Activated CD4-positive, alpha-beta T cell treated with anti-CD3 and anti-CD28 coated beads for 1 hour (primary cell): ENCODE results near the gene LGMN.
"Not testable (repeated sequence)": the region's sequence is repeated elsewhere in the genome, so short reads cannot be mapped to it uniquely, and the experiment has no call there.

Source experiments
- DNase-seq: peaks from one replicate; pipeline ENCODE4 v3.0.0-alpha.2; 2020

LGMN gene

DNA sequence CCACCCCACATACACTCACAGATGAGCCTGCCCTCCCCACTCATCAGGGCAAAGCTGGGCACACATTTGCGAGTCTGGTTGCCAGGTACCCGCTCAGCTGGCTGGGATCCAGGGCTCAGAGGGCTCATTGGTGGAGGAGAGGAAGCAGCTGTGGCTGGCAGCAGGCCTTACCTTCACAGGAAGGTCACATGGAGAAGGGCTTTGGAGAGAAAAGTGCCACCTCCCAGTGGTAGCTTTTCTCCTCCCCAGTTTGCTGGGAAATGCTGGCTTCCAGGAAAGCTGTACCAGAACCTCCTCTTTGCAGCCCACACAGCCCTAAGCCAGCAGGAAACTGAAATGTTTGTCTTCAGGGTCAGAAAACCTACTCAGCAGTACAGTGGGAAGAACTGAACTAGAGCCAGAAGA lies 55.6 kb downstream of the LGMN start:
- no peak for DNase-seq

- DNase-seq, result no peak
These were observed 58.0 kb downstream of the LGMN start for GRCh38 chr14:92690171-92691011.

DNA sequence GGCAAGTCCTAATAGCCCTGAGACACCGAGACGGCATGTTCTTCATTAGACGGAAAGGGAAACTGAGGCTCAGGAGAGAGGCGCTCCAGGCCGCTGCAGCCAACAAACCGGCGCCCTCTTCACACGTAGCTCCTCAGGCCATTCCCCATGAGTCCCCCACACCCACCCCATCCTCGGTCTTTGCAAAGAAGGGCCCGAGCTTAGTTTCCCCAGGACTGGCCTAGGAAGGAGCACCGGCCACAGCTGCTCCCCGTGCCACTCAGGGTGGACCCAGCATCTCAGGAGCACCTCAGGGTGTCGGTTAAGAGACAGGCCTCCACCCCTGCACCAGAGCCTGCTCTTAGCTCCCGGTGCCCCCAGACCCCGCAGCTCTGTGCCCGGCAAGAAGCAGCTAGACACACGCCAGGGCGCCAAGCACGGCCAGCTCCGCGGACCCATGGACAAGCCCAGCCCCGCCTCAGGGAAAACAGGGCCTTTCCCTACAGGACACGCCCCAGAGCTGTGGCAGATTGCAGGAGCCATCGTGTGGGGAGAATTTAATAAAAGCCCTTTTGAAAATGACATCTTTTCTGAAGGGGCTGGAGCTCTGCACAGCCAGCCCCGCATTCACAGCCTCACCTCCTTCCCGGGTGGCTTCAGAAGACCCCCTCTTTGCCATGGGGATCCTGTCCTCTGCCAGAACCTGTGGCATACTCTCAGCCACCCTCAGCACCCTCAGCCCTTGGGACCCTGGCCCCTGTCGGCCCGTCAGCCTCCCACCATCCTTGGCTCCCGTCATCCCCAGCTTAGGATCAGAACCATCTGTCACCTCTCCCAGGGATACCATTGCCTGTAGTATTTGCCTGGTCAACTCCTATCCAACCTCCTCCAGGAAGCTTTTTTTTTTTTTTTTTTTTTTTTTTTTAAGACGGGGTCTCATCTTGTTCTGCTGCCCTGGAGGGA lies 59.7 kb downstream of the LGMN start:
- no peak for DNase-seq

GRCh38 chr14:92687681-92688433 lies 60.6 kb downstream of the LGMN start:
- DNase-seq, result no peak

DNA sequence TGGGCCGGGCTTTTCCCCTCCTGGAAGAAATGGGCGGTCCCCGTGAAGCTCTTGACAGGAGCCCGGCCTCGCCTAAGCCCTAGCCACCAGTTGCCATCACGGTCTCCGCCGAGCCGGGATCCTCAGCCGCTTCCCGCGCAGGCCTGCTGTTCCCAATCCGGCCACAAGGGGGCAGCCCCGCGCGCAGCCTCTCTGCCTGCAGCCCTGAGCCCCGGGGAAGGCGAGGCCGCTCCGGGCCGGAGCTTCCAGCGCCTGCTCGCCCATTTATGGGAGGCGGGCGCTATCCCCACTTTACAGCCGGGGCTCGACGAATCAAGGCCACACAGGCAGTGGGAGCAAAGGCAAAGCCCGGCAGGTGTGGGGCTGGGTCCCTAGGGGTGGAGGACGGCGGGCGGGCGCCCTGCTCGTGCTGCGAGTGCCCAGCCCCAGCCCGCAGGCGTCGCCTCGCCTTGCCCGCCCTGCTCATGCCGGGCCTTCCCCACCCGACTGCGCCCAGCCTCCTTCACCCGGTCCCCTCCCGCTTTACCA lies 61.5 kb downstream of the LGMN start:
- peak; percentile 43 for DNase-seq

- no peak for DNase-seq
These were observed 62.0 kb downstream of the LGMN start for GRCh38 chr14:92686411-92686899.

DNA sequence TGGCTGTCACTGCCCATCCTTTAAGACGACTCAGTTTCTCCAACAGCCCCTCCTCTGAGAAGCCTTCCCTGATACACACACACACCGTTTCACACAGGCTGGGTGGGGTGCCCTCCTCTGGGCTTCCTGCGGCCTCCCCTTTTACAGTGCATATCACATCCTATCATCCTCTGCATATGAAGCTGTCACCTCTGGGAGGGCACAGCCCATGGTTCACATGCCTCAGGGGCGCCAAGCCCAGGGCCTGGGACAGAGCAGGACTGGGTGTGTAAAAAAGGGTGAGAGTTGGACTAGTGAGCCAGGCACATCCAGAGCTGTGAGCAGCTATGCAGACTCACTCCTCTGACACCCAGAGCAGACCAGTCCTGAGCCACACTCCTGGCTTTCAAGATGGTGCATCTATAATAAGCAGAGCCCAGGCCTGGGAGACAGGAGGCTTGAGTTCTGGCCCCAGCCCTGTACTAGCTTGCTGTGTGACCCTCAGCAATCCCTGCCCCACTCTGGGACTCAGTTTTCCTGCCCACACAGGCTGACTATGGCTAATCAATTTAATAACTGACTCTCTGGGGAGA lies 62.6 kb downstream of the LGMN start:
- no peak for DNase-seq

GRCh38 chr14:92684801-92685560 lies 63.4 kb downstream of the LGMN start:
- DNase-seq, result no peak

DNA sequence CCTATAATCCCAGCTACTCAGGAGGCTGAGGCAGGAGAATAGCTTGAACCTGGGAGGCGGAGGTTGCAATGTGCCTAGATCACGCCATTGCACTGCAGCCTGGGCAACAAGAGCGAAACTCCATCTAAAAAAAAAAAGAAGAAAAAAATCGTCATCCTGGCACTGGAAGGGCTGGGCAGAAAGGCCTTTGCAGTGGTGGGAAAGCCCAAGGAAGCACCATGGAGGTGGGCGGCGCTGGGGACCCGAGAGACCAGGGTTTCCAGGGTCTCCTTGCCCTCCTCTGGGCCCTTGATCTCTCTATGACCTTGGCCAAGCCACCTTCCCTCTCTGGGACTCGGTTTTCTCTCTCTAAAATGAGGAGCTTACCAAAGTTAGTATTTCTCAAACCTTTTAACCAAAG lies 65.4 kb downstream of the LGMN start:
- DNase-seq, result no peak

DNA sequence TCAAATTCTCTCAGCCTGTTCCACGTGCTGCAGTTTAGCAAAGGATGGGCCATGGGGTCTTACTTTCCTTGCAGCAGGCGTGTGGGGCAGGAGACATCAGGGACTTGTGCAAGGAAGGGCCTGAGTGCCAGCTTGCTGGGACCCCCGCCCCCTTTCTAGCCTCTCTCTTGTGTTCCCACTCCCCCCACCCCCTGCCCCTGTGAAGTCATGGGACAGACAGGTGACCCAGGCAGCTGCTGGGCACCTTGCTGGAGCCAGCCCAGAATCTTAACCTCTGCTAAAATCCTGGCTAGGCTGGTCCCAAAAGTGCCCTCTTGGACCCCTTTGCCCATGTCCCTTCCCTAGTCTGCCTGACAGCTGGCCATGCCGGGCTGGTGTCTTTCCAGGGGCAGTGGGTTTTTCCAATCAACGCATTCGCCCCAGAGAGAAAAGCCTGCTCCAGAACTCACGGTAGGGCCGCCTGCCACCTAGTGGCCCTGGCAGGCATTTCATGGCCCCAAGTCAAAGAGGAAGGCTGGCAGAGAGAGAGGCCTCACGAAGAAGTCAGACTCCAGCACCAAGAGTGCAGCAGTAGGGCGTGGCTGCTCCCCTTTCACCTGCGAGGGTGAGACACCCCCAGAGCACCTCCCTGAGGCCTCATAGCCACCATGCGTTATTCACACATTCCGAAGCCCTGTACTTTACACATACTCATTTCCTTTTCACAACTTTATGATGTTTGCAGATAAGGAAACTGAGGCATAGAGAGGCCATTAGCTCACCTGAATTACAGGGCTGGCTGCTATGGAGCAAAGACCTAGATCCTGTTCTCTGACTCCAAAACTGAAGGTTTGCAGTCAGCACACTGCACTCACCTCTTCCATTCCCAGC lies 67.4 kb downstream of the LGMN start:
- DNase-seq, result peak; percentile 61

DNA sequence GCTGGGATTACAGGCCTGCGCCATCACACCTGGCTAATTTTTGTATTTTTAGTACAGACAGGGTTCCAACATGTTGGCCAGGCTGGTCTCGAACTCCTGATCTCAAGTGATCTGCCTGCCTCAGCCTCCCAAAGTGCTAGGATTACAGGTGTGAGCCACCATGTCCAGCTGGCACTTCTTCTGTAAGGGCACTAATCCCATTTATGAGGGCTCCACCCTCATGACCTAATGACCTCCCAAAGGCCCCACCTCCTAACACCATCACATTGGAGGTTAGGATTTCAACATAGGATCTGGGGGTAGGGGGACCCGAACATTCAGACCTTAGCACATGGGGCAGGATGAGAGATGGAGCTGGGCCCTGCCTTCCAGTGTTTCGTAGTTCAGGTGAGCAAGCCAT lies 68.1 kb downstream of the LGMN start:
- not testable (repeated sequence) for DNase-seq

- DNase-seq, result no peak
These were observed 69.2 kb downstream of the LGMN start for GRCh38 chr14:92679246-92679645.

DNA sequence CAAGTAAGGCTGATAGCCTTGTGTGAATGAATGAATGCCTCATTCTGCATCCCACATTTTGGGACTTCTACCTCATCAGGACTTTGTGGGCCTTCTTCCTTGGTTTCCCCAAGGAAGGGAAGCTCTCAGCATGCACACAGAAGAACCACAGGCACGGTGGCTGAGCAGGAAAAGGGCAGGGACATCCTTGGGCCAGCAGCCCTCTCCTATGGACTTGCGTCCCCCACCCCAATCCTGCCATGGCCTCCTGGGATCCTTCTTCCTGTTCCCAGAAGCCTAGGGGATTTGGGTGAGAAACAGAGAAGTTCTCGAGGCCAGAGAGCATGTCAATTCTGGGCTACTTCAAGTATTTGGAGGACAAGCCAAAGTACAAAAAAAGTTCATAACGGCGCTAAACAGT lies 69.7 kb downstream of the LGMN start:
- no peak for DNase-seq

- DNase-seq, result no peak
These were observed 70.5 kb downstream of the LGMN start for GRCh38 chr14:92677955-92678354.

- DNase-seq, result no peak
These were observed 71.2 kb downstream of the LGMN start for GRCh38 chr14:92677087-92677668.

DNA sequence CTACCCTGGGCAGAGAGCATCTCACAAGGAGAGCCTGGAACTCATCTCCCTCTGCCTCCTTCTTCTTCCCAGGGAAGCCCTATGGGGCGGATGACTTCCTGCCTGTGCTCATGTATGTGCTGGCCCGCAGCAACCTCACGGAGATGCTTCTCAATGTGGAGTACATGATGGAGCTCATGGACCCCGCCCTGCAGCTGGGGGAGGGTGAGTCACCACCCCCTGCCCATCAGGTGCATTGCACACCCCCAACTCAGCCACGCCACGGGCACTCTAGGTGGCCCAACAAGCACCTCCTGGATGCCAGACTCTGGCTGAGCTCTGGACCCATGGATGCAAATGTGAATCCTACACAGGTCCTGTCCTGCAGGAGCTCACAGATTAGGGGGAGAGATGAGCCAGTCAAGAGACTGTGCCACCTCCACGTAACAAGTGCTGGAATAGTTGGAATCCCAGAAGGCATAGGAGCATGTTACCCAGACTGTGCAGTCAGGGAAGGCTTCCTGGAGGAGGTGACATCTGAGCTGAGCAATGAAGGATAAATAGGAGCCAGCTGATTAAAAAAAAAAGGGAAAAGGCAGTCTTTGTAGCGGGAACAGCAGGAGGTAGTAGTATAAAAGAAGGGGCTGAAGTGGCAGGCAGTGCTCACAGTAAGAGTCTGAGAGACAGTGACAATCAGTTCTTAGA lies 71.9 kb downstream of the LGMN start:
- no peak for DNase-seq

DNA sequence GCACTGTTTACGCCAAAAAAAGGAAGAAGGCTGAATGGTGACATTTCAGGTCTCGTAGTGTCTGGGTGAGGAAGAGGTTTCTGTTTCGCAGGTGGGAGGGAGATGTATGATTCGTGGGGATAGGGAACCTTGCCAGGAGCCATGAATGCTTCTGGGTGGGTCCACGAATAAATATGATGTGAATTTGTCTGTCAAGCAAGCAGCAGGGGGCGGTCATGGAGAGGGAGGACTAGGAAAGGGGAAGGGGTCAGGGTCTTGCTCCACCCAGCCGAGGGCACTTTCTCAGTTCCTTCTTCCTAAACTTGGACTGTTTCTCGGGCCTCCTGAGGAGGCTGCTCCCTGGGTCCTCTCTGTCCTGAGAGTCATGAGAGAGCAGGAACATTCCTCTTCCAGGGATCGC lies 72.5 kb downstream of the LGMN start:
- no peak for DNase-seq

DNA sequence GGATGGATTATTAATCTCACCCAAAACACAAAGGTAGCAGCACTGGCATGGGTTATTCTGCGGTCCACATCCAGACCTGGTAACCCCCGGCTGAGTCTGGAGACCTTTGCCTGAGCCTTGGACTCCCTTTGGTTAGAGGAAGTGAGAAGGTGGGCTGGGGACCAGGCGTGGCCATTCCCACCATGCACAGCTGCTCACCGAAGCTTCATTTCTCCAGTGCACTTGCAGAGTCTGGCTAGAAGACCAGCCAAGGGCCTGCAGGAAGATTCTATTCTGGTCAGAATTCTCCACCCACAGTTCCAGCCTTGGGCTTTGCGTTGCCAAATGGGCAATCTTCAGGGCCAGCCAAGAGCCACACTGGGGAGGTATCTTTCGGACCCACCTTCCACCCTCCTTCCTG lies 73.0 kb downstream of the LGMN start:
- no peak for DNase-seq

- DNase-seq, result no peak
These were observed 74.8 kb downstream of the LGMN start for GRCh38 chr14:92673601-92674150.
